GM19099 (cell line): ENCODE measurements around the gene FCHSD2.
A peak's percentile ranks its signal among the peaks of the same experiment; 100 is the strongest.

Source experiments
- POLR2A ChIP-seq: IDR thresholded peaks from 3 replicates; pipeline ENCODE4 v1.6.1; 2011; ENCODE audit warnings: low read depth; ENCODE audit not compliant: insufficient read length; ENCODE audit errors: extremely low read depth

Gene FCHSD2

DNA sequence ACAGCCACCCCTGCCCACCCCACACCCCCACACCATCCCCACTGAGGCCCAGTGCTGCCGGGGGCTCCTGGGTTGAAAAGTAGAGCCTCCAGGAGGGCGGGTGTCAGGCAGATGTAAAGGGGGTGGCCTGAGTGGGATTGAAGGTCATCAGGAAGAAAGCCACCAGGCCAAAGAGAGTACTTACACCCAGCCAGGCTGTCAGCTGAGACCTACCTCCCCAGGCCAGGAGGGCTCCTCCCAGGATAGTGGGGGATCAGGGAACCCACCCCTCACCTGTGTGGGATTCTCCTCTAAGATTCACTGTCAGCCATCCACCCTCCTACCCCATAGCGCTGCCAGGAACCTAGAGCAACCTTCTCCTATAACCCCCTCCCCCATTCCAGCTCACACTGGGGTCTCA lies 17.2 kb upstream of the FCHSD2 start:
- no peak for TF ChIP-seq POLR2A

DNA sequence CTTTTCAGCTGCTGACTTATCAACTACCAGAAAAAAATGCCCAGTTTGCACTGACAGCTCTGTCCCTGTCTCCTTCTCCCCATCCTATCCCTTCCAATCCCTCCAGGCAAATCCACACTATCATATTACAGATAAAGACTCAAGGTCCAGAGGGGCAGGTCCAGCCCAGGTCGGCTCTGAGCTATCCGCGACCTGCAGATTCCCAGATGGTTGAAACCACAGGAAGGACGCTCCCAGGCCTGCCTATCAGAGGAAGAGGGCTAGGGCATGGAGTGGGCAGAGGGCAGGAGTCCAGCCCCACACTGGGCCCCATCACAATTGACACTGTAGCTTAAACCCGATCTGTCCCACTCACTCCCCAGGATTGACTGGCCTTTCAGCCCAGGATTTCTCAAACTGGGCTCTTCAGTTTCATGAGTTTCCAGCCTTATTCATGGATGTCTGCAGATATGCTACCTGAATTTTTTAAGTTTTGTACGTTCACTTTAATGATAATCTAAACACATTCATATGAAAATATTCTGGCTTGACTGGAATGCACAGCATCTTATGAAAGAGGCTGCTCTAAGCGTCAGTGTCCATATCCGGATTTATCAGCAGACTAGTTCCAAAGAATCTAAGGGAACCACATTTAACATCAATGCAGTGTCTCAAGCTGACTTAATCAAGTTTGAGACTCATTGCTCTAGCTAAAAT lies 16.4 kb upstream of the FCHSD2 start:
- no peak for TF ChIP-seq POLR2A

DNA sequence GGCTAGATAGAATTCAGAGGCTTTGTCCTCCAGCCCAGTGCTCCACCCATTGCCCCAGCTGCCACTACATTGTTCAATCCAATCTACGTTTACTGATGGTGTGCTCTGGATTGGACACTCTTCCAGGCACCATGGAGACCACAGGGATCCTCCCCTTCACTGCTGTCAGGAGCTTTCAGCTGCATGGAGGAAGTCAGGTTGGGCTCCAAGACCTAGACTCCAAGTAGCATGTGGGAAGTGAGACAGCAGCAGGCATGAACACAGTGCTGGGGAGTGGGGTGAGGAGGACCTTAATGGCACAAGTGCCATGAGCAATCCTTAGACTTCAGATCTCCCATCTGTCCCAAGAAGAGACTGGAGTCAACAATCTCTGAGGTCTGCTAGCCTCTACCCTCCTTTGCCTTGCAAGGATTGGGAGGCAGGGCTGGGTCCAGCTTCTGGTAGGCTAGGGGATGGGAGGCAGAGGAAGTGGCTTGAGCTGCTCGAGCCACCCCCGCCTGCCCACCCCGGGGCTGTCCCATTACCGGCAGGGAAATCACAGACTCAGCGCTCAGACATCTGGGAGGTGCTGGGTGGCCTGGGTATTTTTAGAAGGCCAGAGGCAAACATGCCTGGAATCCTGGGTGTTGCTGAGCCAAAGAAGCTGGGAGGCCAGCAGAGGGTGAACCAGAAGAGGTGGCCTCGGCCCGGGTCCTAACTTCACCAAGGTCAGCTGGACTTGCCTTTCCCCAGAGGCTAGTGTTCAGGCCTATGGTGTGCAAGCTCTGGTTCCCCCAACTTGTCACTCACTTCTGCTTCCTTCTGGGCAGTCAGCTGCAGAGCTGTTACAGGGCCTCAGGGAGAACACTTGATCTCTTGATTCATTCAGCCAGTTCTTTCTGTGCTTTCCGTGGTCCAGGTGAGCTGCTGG lies 15.2 kb upstream of the FCHSD2 start:
- peak; percentile 48 for TF ChIP-seq POLR2A

DNA sequence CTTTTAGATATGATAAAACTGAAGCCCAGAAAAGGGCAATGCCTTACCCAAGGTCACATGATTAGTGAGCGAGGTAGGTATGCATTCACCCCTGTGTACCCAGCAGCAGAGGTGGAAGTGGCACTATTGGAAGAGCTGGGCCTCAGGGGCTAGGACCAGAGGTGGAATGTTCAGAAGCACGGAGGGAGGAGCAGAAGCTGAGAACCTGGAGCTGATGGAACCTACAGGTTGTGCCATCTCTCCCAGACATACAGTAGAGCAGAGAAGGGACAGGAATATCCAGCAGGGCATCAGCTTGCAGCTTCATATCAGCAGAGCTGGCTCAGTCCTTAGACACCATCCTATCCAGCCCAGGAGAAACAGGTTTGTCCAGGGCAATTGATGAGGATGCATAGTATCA lies 14.6 kb upstream of the FCHSD2 start:
- no peak for TF ChIP-seq POLR2A

DNA sequence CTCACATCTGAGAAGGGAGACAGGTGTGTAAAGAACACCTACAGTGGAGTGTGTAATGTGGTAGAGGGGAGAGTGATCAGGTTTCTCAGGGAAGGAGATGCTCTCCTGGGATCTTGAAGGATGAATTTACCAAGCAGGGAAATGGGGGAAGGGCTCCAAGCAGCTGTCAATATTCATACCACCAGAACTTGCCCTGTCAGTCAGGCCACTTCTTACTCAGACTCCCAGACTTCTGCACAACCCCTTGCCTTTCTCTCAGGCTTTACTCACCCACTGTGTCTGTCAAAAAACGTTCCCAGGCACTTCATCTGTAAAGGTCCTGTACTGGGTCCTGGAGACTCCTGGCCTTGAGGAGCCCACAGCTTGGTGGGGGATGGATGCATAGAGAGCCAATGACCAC lies 14.0 kb upstream of the FCHSD2 start:
- no peak for TF ChIP-seq POLR2A

DNA sequence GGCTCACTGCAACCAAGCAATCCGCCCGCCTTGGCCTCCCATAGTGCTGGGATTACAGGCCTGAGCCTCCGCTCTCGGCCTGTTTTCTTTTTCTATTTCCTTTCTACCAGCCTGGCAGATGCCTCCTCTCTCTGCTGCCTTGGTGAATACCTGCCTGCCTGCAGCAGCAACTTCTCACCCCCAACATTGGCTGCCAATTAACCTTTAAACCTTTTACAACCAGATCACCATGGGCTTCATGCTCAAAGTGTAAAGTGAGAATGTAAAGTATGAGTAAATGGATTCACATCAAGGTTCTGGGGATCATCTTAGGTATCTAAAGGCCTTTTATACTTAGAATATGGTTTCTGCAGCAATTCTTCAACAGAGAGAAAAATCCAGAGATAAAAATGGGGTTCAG lies 13.0 kb upstream of the FCHSD2 start:
- no peak for TF ChIP-seq POLR2A

DNA sequence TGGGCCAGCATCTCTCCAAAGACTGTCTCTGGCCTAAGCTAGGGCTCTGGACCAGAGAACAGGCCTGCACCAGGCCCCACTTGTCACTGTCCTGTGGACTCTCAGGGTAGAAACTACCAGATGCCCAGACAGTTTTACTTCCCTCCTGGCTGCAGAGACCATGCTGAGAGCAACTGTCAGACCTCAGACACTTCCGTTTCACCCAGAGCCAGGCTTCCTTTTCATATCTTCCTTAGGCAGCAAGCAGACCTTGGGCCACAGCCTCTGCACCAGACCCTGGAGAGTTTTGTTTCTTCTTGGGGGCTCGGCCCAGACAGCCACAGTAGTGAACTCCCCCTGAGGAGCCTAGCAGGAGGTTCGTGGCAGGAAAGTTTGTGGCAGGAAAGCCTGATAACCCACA lies 12.1 kb upstream of the FCHSD2 start:
- TF ChIP-seq POLR2A = peak; percentile 72

DNA sequence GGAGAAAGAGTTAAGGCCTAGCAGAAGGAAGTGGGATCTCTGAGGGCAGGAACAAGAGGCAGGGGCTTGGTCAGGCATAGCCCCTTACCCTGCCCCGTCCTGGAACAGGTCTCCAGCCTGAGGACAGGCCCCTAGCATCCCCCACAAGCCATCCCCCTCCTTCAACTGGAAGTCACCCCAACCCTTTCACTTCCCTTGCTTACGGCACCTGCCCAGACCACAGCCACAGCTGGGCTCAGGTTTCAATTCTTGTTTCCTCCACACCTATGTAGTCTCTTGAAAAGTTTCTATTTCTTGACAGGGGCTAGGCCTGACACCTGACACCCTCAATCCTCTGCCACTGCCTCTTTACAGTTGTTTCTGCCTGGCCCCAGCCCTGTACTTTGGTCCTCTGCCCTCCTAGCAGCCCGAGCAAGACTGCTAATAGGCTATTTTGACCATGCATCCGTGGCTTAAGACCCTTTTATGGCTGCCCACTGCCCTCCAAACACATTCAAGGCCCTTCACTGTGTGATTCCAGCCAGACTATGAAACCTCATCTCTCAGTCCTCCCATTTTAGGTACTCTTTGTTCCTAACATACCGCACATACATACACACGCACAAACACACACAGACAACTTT lies 10.9 kb upstream of the FCHSD2 start:
- peak; percentile 78 for TF ChIP-seq POLR2A

DNA sequence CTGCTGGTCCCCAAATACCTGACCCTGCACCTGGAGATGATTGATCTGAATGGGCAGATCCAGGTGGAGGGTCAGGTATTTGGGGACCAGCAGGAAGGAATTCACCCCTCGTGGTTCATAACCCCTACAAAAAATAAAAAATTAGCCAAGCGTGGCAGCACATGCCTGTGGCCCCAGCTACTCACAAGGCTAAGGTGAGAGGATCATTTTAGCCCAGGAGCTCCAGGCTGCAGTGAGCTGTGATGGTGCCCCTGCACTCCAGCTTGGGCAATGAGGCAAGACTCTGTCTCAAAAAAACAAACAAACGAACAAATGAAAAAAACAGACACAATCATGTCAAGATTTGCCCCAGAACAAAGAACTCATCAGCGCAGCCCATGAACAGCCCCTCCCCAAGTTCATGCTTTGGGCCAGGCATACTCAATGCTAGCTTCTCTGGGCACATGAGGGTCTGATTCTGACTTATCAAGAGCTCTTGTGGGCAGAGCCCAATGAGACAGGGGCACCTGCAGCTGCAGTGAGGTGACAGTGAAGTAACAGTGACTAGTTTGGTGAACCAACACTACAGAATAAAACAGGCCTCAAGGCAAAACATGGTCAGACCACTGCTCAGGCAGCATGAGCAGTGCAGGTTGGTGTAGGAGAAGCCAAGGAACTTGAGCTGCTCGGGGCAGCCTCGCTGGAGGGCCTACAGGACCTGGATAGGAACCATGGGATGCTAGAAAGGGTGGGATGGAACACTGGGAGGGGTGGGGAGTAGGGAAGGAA lies 10.2 kb upstream of the FCHSD2 start:
- no peak for TF ChIP-seq POLR2A

DNA sequence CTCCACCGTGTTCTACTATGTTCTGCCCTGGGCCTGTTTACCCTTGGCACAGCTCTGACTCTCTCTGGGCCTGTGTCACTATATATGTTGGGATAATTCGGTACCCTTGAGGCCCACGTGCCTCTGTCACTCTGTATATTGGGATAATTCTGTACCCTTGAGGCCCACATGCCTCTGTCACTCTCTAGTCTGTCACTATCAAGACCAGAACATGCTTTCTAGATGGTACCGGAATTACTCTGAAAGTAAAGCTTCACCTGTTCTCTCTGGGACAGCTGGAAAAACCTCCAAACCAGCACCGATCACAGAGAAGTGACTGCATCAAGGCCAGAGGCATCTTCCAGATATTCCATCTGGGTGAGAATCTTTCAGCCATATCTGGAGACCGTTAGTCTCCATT lies 9.3 kb upstream of the FCHSD2 start:
- TF ChIP-seq POLR2A = no peak

DNA sequence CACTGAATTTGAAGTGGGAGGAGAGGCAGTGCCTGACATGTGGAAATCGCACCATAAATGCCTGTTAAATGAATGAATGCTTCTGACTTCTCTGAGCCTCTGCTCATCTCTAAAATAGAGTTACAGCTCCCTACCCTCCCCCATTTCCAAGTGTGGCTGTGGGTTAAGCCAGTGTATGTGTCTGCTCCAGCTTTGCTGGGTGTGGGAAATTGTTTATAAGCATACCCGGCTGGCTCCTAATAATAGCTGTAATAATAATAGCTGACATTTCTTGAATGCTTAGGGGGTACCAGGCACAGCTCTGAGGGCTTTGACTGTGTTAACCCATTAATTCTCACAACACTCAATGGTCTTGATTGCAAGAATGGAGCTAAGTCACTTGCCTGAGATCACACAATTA lies 7.0 kb upstream of the FCHSD2 start:
- no peak for TF ChIP-seq POLR2A

DNA sequence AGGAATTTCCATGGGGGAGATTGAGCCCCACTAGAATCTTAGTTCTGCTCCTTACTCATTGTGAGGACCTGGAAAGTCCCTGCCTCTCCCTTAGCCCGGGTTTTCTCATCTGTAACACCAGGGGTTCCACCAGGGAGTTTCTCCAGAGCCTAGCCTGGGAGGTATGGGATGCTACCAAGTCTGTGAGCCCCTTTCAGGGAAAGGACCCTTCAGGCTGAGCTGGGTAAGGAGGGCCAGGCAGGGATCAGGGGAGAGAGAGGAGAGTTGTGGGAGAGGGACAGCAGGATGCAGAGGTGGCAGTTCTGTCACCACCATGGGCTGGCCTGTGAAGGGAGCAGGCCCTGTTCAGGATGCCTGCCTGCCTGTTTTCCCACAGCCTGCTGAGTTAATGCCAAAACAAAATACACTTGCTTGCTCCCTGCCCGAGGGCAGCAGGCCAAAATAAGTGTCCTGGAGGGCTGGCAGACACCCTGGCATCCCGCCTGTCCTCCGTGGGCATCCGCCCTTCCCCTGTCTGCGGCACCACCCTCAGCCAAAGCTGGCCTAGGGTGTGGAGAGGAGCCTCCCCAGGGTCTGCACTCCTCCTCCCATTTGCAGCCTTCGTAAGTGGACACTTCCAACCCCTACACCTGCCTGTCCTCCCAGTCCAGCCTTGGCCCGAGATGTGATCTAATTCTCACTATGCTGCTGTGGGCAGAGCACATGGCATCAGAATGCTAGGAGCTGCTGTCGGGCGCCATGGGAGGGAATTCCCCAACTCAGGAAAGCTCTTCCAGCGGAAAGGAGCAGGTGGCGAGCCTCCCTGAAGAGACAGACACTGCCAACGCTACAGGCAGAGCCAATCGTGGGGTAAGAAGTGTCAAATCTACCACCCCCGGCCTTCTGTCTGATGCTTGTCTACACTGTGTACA lies 5.9 kb upstream of the FCHSD2 start:
- TF ChIP-seq POLR2A = no peak

DNA sequence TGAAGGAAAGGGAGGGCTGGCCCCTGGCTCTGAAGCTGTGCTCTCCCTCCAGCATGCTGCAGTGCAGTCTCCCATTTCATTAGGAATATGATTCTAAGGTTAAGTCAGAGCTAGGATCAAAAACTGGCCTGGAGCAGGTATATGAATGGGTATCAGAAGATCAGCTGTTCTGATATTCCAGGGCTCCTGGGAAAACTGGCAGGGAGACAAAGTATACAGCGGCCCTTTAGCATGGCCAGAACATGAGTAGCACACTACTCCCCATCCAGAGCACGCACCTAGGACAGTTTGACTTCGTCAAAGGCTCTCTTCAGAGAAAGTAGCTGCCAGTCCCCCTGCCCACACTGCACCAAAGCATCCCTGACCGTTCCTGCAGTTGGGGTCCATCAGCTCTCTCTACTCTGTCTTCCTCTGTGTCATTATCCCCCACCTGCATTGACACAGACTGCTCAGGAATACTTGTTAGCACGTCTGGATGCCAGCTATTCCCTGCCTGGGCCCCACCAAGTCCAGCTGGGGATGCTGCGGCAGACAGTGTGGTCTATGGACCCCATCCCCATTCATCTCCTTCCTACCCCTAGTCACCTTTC lies 4.0 kb upstream of the FCHSD2 start:
- no peak for TF ChIP-seq POLR2A
